ENCODE data around the gene SAPCD2. TPM values are rescaled to one million over a fixed set of nuclear protein-coding genes. Genes with fewer than 3 reads are reported as not detected.

The SAPCD2 gene
- polyA plus RNA-seq, 3 donors: 0.03 to 3.1 (median 1.7) TPM

DNA sequence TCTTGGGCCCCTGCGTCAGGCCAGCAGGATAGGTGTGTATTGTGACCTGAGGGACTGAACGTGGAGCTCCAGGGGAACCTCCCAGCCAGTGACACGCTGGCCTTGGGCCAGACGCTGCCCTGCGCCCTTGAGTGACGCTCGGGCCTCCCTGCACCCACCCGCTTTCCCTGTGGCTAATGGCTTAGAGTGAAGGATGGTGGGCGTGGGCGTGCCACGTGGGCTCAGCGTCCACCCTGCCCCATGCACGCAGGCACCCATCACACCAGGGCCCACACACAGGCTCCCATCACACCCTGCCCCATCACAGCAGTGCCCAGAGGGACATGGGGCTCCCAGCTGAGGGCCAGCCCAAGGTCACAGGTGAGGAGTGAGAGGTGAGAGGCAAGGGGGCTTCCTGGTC lies 33.3 kb downstream of the SAPCD2 start:
- WGBS (ENCODE audit: insufficient coverage): 83% methylated on average over 4 of the region's 13 CpGs
- Mint-ChIP-seq H3K4me1 (peaks cover 25% of the 10 kb centered on the region), H3K9me3 (no peaks in the 10 kb centered on the region), H3K27me3 (ENCODE audit: low read depth in 3 of 3) (peaks cover 0 to 1% (median 0%) of the 10 kb centered on the region in 3 donors), H3K27ac (no peak overlapping the region), H3K4me3 (no peak overlapping the region), H3K36me3 (peaks cover 5 to 26% of the 10 kb centered on the region in 2 donors)
- Histone ChIP-seq H4K20me1 (ENCODE audit: insufficient read depth, low read length) (peaks cover 52% of the 10 kb centered on the region), H3K4me3 (replicated peaks in 1 of 3; ENCODE audit: low read depth in 2 of 3, low read length in 3 of 3) (no peak overlapping the region), H3K4me1 (ENCODE audit: control insufficient read depth in 1 of 2, insufficient read depth in 2 of 2, low read length in 2 of 2) (peaks cover 26 to 38% of the 10 kb centered on the region in 2 donors), H3K9ac (ENCODE audit: insufficient read depth, low read length, poor library complexity, severe bottlenecking) (no peak overlapping the region), H3K79me2 (ENCODE audit: insufficient read depth, low read length) (peaks cover 38% of the 10 kb centered on the region), H2AFZ (ENCODE audit: insufficient read depth, low read depth, low read length, poor library complexity, severe bottlenecking) (no peak overlapping the region), H3K36me3 (replicated peaks in 1 of 2; ENCODE audit: control insufficient read depth in 1 of 2, insufficient read depth in 2 of 2, low read length in 2 of 2) (peaks cover 15 to 22% of the 10 kb centered on the region in 2 donors), H3K27me3 (ENCODE audit: control insufficient read depth in 2 of 2, insufficient read depth in 2 of 2, low read length in 2 of 2) (no peaks in the 10 kb centered on the region), H3K4me2 (replicated peaks; ENCODE audit: extremely low read depth, low read length, poor library complexity, severe bottlenecking) (no peak overlapping the region), H3K27ac (ENCODE audit: low read depth in 1 of 2, low read length in 2 of 2) (no peak overlapping the region), H3K9me3 (replicated peaks in 1 of 2; ENCODE audit: control insufficient read depth in 1 of 2, insufficient read depth in 1 of 2, low read length in 2 of 2) (no peaks in the 10 kb centered on the region)
- TF ChIP-seq, protein P1, sequence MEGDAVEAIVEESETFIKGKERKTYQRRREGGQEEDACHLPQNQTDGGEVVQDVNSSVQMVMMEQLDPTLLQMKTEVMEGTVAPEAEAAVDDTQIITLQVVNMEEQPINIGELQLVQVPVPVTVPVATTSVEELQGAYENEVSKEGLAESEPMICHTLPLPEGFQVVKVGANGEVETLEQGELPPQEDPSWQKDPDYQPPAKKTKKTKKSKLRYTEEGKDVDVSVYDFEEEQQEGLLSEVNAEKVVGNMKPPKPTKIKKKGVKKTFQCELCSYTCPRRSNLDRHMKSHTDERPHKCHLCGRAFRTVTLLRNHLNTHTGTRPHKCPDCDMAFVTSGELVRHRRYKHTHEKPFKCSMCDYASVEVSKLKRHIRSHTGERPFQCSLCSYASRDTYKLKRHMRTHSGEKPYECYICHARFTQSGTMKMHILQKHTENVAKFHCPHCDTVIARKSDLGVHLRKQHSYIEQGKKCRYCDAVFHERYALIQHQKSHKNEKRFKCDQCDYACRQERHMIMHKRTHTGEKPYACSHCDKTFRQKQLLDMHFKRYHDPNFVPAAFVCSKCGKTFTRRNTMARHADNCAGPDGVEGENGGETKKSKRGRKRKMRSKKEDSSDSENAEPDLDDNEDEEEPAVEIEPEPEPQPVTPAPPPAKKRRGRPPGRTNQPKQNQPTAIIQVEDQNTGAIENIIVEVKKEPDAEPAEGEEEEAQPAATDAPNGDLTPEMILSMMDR (IDR thresholded peaks at IDR 0.05): no peak
- intact Hi-C loops (cut with micrococcal nuclease): loop anchor here in 1 of 2 donors (10.0 kb wide), 1 partner anchor 92 kb away; the partner anchor contains the start of genes C8G and FBXW5
- DNase-seq: no peak

DNA sequence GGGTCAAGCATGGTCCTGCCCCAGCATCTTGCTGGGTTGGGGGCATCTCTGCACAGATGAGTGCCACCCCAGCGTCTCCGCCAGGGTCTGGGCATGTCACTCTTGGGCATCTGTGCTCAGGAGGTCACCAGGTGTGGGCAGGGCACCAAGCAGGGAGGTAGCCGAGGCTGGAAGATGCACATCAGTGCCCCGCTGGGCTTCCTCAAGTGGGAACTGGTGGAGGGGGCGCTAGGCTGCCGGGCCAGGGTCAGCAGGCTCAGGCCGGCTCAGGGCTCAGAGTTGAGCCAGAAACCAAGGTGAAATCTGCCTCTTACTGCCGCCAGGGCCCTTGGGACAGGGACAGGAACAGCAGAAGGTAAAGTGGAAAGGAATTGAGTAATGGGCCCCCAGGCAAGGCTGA lies 34.4 kb downstream of the SAPCD2 start:
- H3K4me3 ChIP-seq (replicated peaks in 1 of 3; ENCODE audit: low read depth in 2 of 3, low read length in 3 of 3): peak overlapping the region in 1 of 3 experiments; percentile 74
- no peak overlapping the region for H3K9ac ChIP-seq (ENCODE audit: insufficient read depth, low read length, poor library complexity, severe bottlenecking)
- H3K4me2 ChIP-seq (replicated peaks; ENCODE audit: extremely low read depth, low read length, poor library complexity, severe bottlenecking): peak overlapping the region; percentile 98
- no peak overlapping the region for H3K27ac Mint-ChIP-seq
- no peak for DNase-seq
- no peaks in the 10 kb centered on the region for H3K9me3 Mint-ChIP-seq
- H3K36me3 ChIP-seq (replicated peaks in 1 of 2; ENCODE audit: control insufficient read depth in 1 of 2, insufficient read depth in 2 of 2, low read length in 2 of 2): peaks cover 15 to 22% of the 10 kb centered on the region in 2 donors
- H3K9me3 ChIP-seq (replicated peaks in 1 of 2; ENCODE audit: control insufficient read depth in 1 of 2, insufficient read depth in 1 of 2, low read length in 2 of 2): no peaks in the 10 kb centered on the region
- H4K20me1 ChIP-seq (ENCODE audit: insufficient read depth, low read length): peaks cover 52% of the 10 kb centered on the region
- H3K27ac ChIP-seq (ENCODE audit: low read depth in 1 of 2, low read length in 2 of 2): peak overlapping the region in 1 of 2 donors; percentile 71
- peaks cover 30% of the 10 kb centered on the region for H3K4me1 Mint-ChIP-seq
- no peak overlapping the region for H2AFZ ChIP-seq (ENCODE audit: insufficient read depth, low read depth, low read length, poor library complexity, severe bottlenecking)
- no peak overlapping the region for H3K4me3 Mint-ChIP-seq
- H3K4me1 ChIP-seq (ENCODE audit: control insufficient read depth in 1 of 2, insufficient read depth in 2 of 2, low read length in 2 of 2): peaks cover 37 to 49% of the 10 kb centered on the region in 2 donors
- intact Hi-C loops (cut with micrococcal nuclease): loop anchor here in 1 of 2 donors (10.0 kb wide), 1 partner anchor 91 kb away; the partner anchor contains the start of genes C8G and FBXW5
- peaks cover 49% of the 10 kb centered on the region for H3K79me2 ChIP-seq (ENCODE audit: insufficient read depth, low read length)
- H3K27me3 ChIP-seq (ENCODE audit: control insufficient read depth in 2 of 2, insufficient read depth in 2 of 2, low read length in 2 of 2): no peaks in the 10 kb centered on the region
- H3K27me3 Mint-ChIP-seq (ENCODE audit: low read depth in 3 of 3): peaks cover 0 to 1% (median 0%) of the 10 kb centered on the region in 3 donors
- 97% methylated on average over 8 of the region's 8 CpGs for WGBS (ENCODE audit: insufficient coverage)
- peaks cover 5 to 26% of the 10 kb centered on the region in 2 donors for H3K36me3 Mint-ChIP-seq
- TF ChIP-seq, protein P1 (IDR thresholded peaks at IDR 0.05): no peak

Data from CD14-positive monocyte (primary cell).